ENCODE measurements around the gene KRT72.

Gene KRT72

GRCh38 chr12:52629281-52630007, 28.2 kb upstream of the KRT72 start:
- DNase-seq = peak; percentile 51

- DNase-seq = no peak
Observed at GRCh38 chr12:52628841-52629240, 27.6 kb upstream of the KRT72 start.

GRCh38 chr12:52628111-52628507, 26.8 kb upstream of the KRT72 start:
- peak; percentile 13 for DNase-seq

GRCh38 chr12:52627395-52628110, 26.3 kb upstream of the KRT72 start:
- peak; percentile 26 for DNase-seq

GRCh38 chr12:52622349-52622748, 21.1 kb upstream of the KRT72 start:
- peak; percentile 24 for DNase-seq

- DNase-seq = no peak
Observed at GRCh38 chr12:52618866-52619265, 17.6 kb upstream of the KRT72 start.

- no peak for DNase-seq
Observed at GRCh38 chr12:52618216-52618615, 17.0 kb upstream of the KRT72 start, which contains the start of gene KRT73. TSS of gene KRT73 (minus strand) at chr12:52618559. CDS start at chr12:52618524, 35 bp downstream.

GRCh38 chr12:52617403-52617785, 16.1 kb upstream of the KRT72 start:
- DNase-seq = no peak

- DNase-seq = no peak
Observed at GRCh38 chr12:52616680-52617402, 15.6 kb upstream of the KRT72 start.

- DNase-seq = no peak
Observed at GRCh38 chr12:52615912-52616311, 14.6 kb upstream of the KRT72 start.

GRCh38 chr12:52615208-52615868, 14.1 kb upstream of the KRT72 start:
- no peak for DNase-seq

GRCh38 chr12:52614381-52615207, 13.3 kb upstream of the KRT72 start:
- peak; percentile 58 for DNase-seq

GRCh38 chr12:52613384-52614030, 12.2 kb upstream of the KRT72 start:
- peak; percentile 57 for DNase-seq

GRCh38 chr12:52612431-52613383, 11.4 kb upstream of the KRT72 start:
- peak; percentile 56 for DNase-seq

GRCh38 chr12:52611080-52611468, 9.8 kb upstream of the KRT72 start:
- peak; percentile 54 for DNase-seq

- peak; percentile 60 for DNase-seq
Observed at GRCh38 chr12:52608826-52609630, 7.8 kb upstream of the KRT72 start.

GRCh38 chr12:52608161-52608560, 6.9 kb upstream of the KRT72 start:
- DNase-seq = no peak

GRCh38 chr12:52607314-52607713, 6.1 kb upstream of the KRT72 start:
- DNase-seq = peak; percentile 50

- peak; percentile 48 for DNase-seq
Observed at GRCh38 chr12:52606581-52607218, 5.4 kb upstream of the KRT72 start.

Data from activated CD8-positive, alpha-beta memory T cell treated with anti-CD3 and anti-CD28 coated beads for 24 hours (primary cell).